GM13977 (cell line): ENCODE data around the gene ADCYAP1R1.

ENCODE experiments used
- DNase-seq: peaks from one replicate; pipeline ENCODE4 v3.0.0; 2012; ENCODE audit warnings: low spot score
- in situ Hi-C: fragments of 300-500 bp; cut with MboI; formaldehyde crosslinking; loops from one replicate; pipeline ENCODE4 v1.12.0; 2022; ENCODE audit warnings: low sequenced_read_pairs, low pct_unique_long_range_greater_than_20kb, mixed read lengths, inconsistent platforms; ENCODE audit not compliant: unreplicated experiment
- TF ChIP-seq, protein P1 (sequence below): IDR thresholded peaks from 2 replicates; pipeline ENCODE4 v1.5.1; 2012; ENCODE audit warnings: mild to moderate bottlenecking, control low read depth; ENCODE audit not compliant: insufficient read depth; ENCODE audit errors: extremely low read depth, missing control alignments

ADCYAP1R1 gene

DNA sequence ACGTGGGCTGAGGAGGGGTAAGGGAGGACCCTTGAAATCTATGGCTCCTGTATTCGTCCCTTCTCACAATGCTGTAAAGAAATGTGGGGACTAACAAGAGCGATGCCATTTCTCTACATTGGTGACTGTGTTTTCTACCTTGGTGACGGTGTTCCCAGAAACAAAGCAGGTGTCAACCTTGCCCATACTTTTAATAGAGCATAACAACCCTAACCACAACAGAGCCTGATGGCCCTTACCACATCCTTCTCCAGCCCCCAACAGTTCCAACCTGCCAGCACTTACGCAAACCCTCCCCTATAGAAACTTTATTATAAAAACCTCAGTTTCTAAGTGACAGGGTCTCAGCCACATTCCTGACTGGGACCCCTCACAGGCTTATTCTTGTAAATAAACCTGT lies 28.2 kb upstream of the ADCYAP1R1 start:
- TF ChIP-seq, protein P1, sequence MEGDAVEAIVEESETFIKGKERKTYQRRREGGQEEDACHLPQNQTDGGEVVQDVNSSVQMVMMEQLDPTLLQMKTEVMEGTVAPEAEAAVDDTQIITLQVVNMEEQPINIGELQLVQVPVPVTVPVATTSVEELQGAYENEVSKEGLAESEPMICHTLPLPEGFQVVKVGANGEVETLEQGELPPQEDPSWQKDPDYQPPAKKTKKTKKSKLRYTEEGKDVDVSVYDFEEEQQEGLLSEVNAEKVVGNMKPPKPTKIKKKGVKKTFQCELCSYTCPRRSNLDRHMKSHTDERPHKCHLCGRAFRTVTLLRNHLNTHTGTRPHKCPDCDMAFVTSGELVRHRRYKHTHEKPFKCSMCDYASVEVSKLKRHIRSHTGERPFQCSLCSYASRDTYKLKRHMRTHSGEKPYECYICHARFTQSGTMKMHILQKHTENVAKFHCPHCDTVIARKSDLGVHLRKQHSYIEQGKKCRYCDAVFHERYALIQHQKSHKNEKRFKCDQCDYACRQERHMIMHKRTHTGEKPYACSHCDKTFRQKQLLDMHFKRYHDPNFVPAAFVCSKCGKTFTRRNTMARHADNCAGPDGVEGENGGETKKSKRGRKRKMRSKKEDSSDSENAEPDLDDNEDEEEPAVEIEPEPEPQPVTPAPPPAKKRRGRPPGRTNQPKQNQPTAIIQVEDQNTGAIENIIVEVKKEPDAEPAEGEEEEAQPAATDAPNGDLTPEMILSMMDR: no peak
- no peak for DNase-seq
- in situ Hi-C loops: no loop called here

DNA sequence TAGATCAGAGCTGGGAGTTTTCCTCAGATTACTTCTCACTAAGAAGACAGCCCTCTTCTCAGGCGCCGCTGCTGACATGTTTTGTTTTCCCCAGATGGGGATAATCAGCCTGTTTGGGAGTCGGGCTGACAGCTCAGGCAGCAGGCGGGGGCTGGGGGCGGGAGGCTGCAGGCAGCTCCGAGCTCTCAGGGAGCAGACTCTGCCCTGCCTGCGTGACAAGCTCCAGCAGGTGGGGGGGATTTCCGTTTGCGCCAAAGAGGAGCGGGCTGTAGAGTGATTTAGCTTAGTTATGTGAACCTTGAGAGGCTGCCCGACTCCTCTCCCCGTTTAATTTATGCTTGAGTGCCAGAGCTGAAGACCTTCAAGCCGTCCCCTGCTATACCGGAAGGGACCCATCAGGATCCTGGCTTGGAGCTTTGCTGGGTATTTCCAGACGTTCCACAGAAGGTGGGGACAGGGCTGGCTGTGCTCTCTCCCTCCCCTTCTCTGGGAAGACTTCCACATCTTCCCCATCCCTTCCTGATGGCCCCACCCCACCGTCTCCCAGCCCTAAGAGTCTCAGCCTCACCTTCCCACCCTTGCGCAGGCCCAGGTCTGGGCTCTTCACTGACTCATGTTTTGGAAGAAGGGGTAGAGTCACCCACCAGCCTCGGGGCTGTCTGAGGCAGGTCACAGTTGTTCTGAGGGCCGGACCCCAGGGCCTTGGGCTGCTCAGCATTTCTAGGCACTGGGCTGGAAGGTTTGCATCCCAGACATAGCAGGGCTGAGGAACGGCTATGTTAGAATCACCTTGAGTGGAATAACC lies 24.7 kb upstream of the ADCYAP1R1 start:
- in situ Hi-C loops: no loop called here
- peak; percentile 58 for DNase-seq
- TF ChIP-seq, protein P1: no peak

DNA sequence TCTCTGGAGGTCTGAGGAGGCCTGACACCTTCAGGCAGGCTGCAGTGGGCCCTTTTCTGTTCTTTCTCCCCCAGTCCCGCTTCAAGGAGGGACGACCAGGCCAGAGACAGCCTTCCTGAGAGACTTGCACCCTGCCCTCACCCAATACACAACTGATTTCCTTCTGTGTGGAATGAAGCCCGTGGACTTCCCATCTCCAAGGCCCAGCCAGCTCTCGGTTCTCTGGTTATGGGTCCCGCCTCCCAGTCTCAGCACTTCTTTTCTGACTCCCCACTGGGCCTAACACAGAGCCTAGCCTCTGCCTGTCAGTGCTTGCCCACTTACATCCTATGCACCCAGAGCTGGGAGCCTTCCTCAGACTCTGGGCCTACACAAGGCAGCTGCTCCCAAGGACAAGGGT lies 24.1 kb upstream of the ADCYAP1R1 start:
- in situ Hi-C loops: no loop called here
- TF ChIP-seq, protein P1: no peak
- no peak for DNase-seq

DNA sequence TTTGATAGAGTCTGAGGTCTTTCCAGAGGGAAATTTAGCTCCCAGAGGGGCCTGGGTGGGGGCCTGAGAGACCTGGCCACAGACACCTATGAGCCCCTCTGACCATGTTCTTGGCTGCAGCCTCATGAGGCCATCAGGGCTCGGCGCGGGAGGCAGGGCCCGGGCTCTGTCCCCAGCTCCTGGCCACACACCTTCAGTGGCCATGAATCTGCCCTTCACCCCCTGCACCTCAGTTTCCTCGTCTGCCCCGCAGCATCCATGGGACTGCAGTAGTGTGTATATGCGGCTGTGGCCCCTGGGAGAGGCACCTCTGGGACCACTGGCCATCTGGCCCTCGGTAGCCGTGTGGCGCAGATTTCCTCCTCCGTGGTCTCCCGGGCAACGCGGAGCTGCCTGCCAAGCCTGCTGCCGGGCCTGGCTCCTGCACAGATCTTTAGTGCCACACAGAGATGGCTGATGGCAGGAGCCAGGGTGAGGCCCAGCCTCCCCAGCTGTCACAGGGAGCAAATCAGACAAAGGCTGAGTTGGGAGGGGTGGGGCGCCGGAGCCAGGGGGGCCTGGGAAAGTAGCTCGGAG lies 23.6 kb upstream of the ADCYAP1R1 start:
- TF ChIP-seq, protein P1: no peak

DNA sequence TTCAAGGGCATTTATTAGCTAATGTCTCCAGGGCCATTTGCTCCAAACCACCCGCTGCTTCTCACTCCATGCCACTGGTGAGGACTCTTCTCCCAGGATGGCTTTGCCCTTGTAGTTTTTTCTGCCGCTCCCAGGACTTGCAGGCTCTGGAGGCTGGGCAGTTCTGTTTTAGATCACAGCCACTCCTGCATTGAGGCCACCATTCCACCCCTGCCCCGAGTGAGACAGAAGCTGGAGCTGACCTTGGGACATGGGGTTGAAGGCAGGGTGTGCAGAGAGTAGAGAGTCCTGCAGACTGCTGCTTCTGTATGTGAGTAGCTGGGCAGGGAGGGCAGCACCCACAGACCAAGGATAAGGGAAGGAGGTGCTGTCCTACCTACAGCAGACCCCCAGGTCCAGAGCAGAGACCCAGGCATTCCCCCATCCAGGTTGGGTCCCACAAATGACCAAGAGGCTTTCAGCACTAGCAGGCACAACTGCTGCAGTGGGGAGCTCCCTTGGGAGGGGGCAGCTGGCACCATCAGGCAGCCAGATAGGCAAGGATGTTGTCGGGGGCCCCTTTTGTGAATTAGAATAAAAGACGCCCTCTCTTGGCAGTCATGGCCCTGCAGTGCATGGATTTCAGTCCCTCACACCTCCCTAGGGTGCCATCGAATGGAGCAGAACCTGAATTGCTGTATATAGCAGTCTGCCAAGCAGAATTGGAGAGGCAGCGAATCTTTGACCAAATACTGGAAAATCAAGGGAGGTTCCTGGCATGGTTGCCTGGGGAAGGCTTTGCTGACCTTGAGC lies 22.7 kb upstream of the ADCYAP1R1 start:
- in situ Hi-C loops: no loop called here
- no peak for DNase-seq
- TF ChIP-seq, protein P1: no peak

More for the DNA sequence above, 23.6 kb upstream of the ADCYAP1R1 start:
- in situ Hi-C loops: no loop called here
- DNase-seq: no peak

DNA sequence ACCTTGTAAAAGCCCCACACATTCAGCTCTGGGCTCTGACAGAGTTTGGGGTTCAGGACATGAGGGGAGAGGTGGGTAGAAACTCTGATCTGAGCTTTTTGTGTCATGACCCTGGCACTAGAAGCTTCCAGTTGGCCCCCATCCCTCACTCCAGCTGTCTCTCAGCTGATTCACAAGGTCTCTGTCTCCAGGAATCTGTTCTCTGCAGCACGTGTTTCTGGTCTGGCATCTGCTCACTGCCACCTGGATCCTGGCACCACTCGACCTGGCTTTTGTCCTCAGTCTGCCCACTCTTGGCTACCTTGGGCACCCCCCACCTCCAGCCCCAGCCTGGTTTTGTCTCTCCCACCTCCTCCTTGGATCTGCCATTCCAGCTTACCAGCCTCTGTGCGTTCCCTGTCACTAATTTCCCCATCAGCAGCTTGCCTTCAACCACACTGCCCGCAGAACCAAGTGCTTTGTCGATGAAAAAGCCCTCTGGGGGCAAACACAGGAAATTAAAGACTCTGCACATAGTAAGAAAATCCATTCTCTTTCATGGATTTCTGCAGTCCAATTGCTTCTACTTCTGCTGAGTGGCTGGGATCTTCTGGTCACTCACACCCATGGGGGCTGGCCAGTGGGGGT lies 18.3 kb upstream of the ADCYAP1R1 start:
- TF ChIP-seq, protein P1: no peak
- in situ Hi-C loops: no loop called here
- DNase-seq: no peak
